Measurements from ENCODE around the gene CANT1.

GRCh38 chr17:79002291-79002690 lies 7.3 kb downstream of the CANT1 start:
- no peak for TF ChIP-seq SP1 (IDR thresholded peaks at IDR 0.05)
- TF ChIP-seq JUND (IDR thresholded peaks at IDR 0.05) = no peak
- no peak for TF ChIP-seq RAD21 (IDR thresholded peaks at IDR 0.05)
- no peak for TF ChIP-seq CTCF (IDR thresholded peaks at IDR 0.05; ENCODE audit: low read depth, low read length, missing input control)
- TF ChIP-seq MAX (IDR thresholded peaks at IDR 0.05) = no peak
- TF ChIP-seq TAF1 (conservative IDR thresholded peaks at IDR 0.05) = no peak
- no peak for TF ChIP-seq RXRA (IDR thresholded peaks at IDR 0.05)
- no peak for TF ChIP-seq GABPA (IDR thresholded peaks at IDR 0.05 in 1 of 2, conservative IDR thresholded peaks at IDR 0.05 in 1 of 2)
- TF ChIP-seq, protein P1, sequence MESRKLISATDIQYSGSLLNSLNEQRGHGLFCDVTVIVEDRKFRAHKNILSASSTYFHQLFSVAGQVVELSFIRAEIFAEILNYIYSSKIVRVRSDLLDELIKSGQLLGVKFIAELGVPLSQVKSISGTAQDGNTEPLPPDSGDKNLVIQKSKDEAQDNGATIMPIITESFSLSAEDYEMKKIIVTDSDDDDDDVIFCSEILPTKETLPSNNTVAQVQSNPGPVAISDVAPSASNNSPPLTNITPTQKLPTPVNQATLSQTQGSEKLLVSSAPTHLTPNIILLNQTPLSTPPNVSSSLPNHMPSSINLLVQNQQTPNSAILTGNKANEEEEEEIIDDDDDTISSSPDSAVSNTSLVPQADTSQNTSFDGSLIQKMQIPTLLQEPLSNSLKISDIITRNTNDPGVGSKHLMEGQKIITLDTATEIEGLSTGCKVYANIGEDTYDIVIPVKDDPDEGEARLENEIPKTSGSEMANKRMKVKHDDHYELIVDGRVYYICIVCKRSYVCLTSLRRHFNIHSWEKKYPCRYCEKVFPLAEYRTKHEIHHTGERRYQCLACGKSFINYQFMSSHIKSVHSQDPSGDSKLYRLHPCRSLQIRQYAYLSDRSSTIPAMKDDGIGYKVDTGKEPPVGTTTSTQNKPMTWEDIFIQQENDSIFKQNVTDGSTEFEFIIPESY (IDR thresholded peaks at IDR 0.05) = no peak
- no peak for TF ChIP-seq EGR1 (IDR thresholded peaks at IDR 0.05; ENCODE audit: low read depth in 2 of 2)
- no peak for TF ChIP-seq YY1 (IDR thresholded peaks at IDR 0.05)
- TF ChIP-seq HNF4A (conservative IDR thresholded peaks at IDR 0.05) = no peak
- TF ChIP-seq, protein P2, sequence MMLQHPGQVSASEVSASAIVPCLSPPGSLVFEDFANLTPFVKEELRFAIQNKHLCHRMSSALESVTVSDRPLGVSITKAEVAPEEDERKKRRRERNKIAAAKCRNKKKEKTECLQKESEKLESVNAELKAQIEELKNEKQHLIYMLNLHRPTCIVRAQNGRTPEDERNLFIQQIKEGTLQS (IDR thresholded peaks at IDR 0.05) = no peak
- TF ChIP-seq NR2F2 (IDR thresholded peaks at IDR 0.05) = no peak

Data from liver (tissue), 3 donors.